A549 (cell line): ENCODE measurements around the gene NAV2. TPM values are rescaled to one million over a fixed set of nuclear protein-coding genes. Genes with fewer than 3 reads are reported as not detected.

Experiments
- ATAC-seq, 2 experiments: fragments of 200-7000 bp in 1 of 2; fragments of >200 bp in 1 of 2; cut with Nextera tagmentation in 1 of 2; cut with Tn5 transposase in 1 of 2; 3 replicates each; pipeline versions ENCODE4 v1.8.0 to v1.9.1; 2018 to 2020; ENCODE audit warnings: mild to moderate bottlenecking in 1 of 2, moderate library complexity in 1 of 2
- CTCF ChIA-PET: fragments of 300-600 bp; sonication (Branson Sonifier 250); formaldehyde crosslinking; extraction: SDS; loops from one replicate; lab custom pipeline; 2021; ENCODE audit warnings: antibody characterized with exemption, inconsistent platforms; lab: Yijun Ruan, JAX
- POLR2A ChIA-PET: fragments of 350-600 bp; formaldehyde crosslinking; extraction: SDS; loops from one replicate; lab custom pipeline; 2021; ENCODE audit warnings: antibody characterized with exemption, inconsistent platforms; lab: Yijun Ruan, JAX
- DNase-seq, 2 experiments: peaks; one replicate each; pipeline versions ENCODE4 v3.0.0 to v3.0.0-alpha.2; 2011 to 2016; ENCODE audit warnings: low read depth in 1 of 2, low spot score in 1 of 2
- FAIRE-seq: peaks from 2 replicates; lab custom pipeline; 2011; peaks lifted over from hg19 to GRCh38; lab: Jason Lieb, UNC
- H3K27ac ChIP-seq, 2 experiments: fragments of >200 bp; sonication (Bioruptor Twin); formaldehyde crosslinking; 3 replicates each; pipeline ENCODE4 v1.5.1; 2016 to 2017
- H3K4me1 ChIP-seq: fragments of >200 bp; sonication (Bioruptor Twin); formaldehyde crosslinking; 3 replicates; pipeline ENCODE4 v1.6.1; 2016
- H3K4me2 ChIP-seq: fragments of >200 bp; sonication (Bioruptor Twin); formaldehyde crosslinking; 3 replicates; pipeline ENCODE4 v1.6.1; 2016
- H3K4me3 ChIP-seq: fragments of >200 bp; sonication (Bioruptor Twin); formaldehyde crosslinking; 3 replicates; pipeline ENCODE4 v1.5.1; 2016
- H3K9me3 ChIP-seq: fragments of >200 bp; sonication (Bioruptor Twin); formaldehyde crosslinking; 3 replicates; pipeline ENCODE4 v1.6.1; 2016
- BHLHE40 ChIP-seq: IDR thresholded peaks from 2 replicates; pipeline ENCODE4 v1.6.1; 2012; ENCODE audit warnings: low read depth, low read length, inconsistent platforms
- CHD4 ChIP-seq: fragments of 200-600 bp; sonication (generic); IDR thresholded peaks from 2 replicates; pipeline ENCODE4 v1.6.1; 2016; ENCODE audit warnings: antibody characterized with exemption, mild to moderate bottlenecking, borderline replicate concordance
- EHF ChIP-seq: fragments of 250-450 bp; sonication (Bioruptor Pico); IDR thresholded peaks from 2 replicates; pipeline ENCODE4 v1.5.0; 2020; ENCODE audit warnings: mild to moderate bottlenecking
- EHMT2 ChIP-seq: fragments of 200-600 bp; sonication (generic); IDR thresholded peaks from 2 replicates; pipeline ENCODE4 v1.6.1; 2016; ENCODE audit warnings: antibody characterized with exemption, low read depth, mild to moderate bottlenecking, moderate library complexity
- EP300 ChIP-seq, 2 experiments: fragments of >200 bp; sonication (Bioruptor Twin); formaldehyde crosslinking; IDR thresholded peaks; 2 replicates in 1 of 2; 3 replicates in 1 of 2; pipeline ENCODE4 v1.6.1; 2016 to 2017
- FOXS1 ChIP-seq: fragments of 250-450 bp; sonication (Bioruptor Pico); IDR thresholded peaks from 2 replicates; pipeline ENCODE4 v1.5.0; 2020; ENCODE audit warnings: mild to moderate bottlenecking, moderate library complexity
- HOXA7 ChIP-seq: fragments of 250-450 bp; sonication (Bioruptor Pico); IDR thresholded peaks from 2 replicates; pipeline ENCODE4 v1.5.0; 2020; ENCODE audit warnings: mild to moderate bottlenecking, moderate library complexity
- HOXB5 ChIP-seq: fragments of 250-450 bp; sonication (Bioruptor Pico); IDR thresholded peaks from 2 replicates; pipeline ENCODE4 v1.5.0; 2020; ENCODE audit warnings: mild to moderate bottlenecking, moderate library complexity
- JUN ChIP-seq, 2 experiments: fragments of >200 bp; sonication (Bioruptor Twin); formaldehyde crosslinking; IDR thresholded peaks; 2 replicates in 1 of 2; 3 replicates in 1 of 2; pipeline ENCODE4 v1.6.1; 2016 to 2017
- KDM1A ChIP-seq: fragments of 200-600 bp; sonication (generic); IDR thresholded peaks from 2 replicates; pipeline ENCODE4 v1.6.1; 2016; ENCODE audit warnings: low read depth, mild to moderate bottlenecking
- MAX ChIP-seq: IDR thresholded peaks from 2 replicates; pipeline ENCODE4 v1.6.1; 2012
- MAZ ChIP-seq: fragments of 150-350 bp; IDR thresholded peaks from 2 replicates; pipeline ENCODE4 v1.6.1; 2014; ENCODE audit warnings: antibody characterized with exemption, low read depth, low read length, borderline replicate concordance
- PHF8 ChIP-seq: fragments of 200-600 bp; sonication (generic); IDR thresholded peaks from 2 replicates; pipeline ENCODE4 v1.6.1; 2016; ENCODE audit warnings: low read depth, mild to moderate bottlenecking, antibody characterized with exemption, moderate library complexity, borderline replicate concordance
- RARB ChIP-seq: fragments of 250-450 bp; sonication (Bioruptor Pico); IDR thresholded peaks from 2 replicates; pipeline ENCODE4 v1.8.0; 2021; ENCODE audit warnings: mild to moderate bottlenecking, moderate library complexity
- RFX5 ChIP-seq: fragments of 450-650 bp; IDR thresholded peaks from 2 replicates; pipeline ENCODE4 v1.7.1; 2014; ENCODE audit warnings: antibody characterized with exemption, mild to moderate bottlenecking, moderate library complexity
- ZFP36 ChIP-seq: fragments of 450-650 bp; IDR thresholded peaks from 2 replicates; pipeline ENCODE4 v1.6.1; 2014; ENCODE audit warnings: borderline replicate concordance; ENCODE audit not compliant: partially characterized antibody
- ZSCAN20 ChIP-seq: fragments of 250-450 bp; sonication (Bioruptor Pico); IDR thresholded peaks from 2 replicates; pipeline ENCODE4 v1.8.0; 2022; ENCODE audit warnings: mild to moderate bottlenecking, moderate library complexity
- WGBS: methylation state at CpG from one replicate; pipeline ENCODE4 v1.1.6; 2017; ENCODE audit errors: missing lambda C conversion rate; 5-methylcytosine and 5-hydroxymethylcytosine counted together
- polyA plus RNA-seq, 4 experiments: library from polyadenylated mRNA; depleted of rRNA in 3 of 4; stranded (reverse); fragments of >200 nt; fragmentation: RNase III in 1 of 4; extraction: RNeasy Plus Mini Kit Qiagen cat#74134 plus additional on column Dnase treatment in 1 of 4; gene quantifications; 2 replicates in 3 of 4; 3 replicates in 1 of 4; pipeline ENCODE4 v1.2.3, GENCODE V29; 2011 to 2017
- TF ChIP-seq, protein P1 (sequence below): fragments of 250-450 bp; sonication (Bioruptor Pico); IDR thresholded peaks from 2 replicates; pipeline ENCODE4 v1.5.0; 2021; ENCODE audit warnings: mild to moderate bottlenecking, moderate library complexity, borderline replicate concordance
- TF ChIP-seq, protein P2 (sequence below): fragments of 150-350 bp; IDR thresholded peaks from 2 replicates; pipeline ENCODE4 v1.6.1; 2014; ENCODE audit warnings: low read depth, mild to moderate bottlenecking, low read length
- TF ChIP-seq, protein P3 (sequence below): IDR thresholded peaks from 2 replicates; pipeline ENCODE4 v1.6.1; 2012; ENCODE audit warnings: low read depth, borderline replicate concordance

NAV2 gene
- polyA plus RNA-seq, 2 of the 4 experiments (the other 2 are of a cell fraction): 4.9 to 19.8 TPM

DNA sequence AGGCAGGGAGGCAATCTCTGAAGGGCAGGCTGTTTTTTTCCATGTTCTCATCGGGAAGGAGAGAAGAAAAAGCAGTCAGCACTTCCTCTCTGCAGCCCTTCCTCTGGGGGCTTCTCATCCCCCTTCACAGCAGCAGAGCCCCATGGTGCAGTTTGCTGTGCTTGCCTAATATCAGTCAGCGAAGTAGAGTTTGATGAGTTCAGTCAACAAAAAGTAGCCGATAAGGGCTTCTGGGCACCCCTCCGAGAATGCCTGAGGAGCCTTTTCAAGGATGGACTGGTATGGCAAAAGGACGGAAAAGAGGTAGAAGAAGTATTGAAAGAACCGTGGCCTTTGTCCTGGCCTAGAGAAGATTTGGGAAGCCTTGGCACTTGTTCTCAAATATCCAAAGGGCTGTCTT lies 55.6 kb downstream of the NAV2 start:
- H3K4me3 ChIP-seq: no peak overlapping the region
- ATAC-seq (no peak), FAIRE-seq (no peak), DNase-seq (no peak)
- ChIA-PET CTCF (interaction anchor here (0.8 to 1.0 kb wide), 2 partner anchors 19 to 214 kb away, joined by 3 read pairs; no protein-coding TSS in a partner anchor), POLR2A (no interaction called here)
- H3K4me1 ChIP-seq: no peaks in the 10 kb centered on the region
- H3K4me2 ChIP-seq: no peak overlapping the region
- 64% methylated on average over 6 of the region's 6 CpGs for WGBS
- H3K27ac ChIP-seq: no peak overlapping the region
- TF ChIP-seq EP300 (IDR thresholded peaks at IDR 0.05) (no peak), RARB (no peak), JUN (IDR thresholded peaks at IDR 0.05) (no peak), RFX5 (no peak), CHD4 (no peak), HOXB5 (CRISPR knock-in tag) (no peak), MAX (no peak), ZSCAN20 (CRISPR knock-in tag) (no peak), FOXS1 (CRISPR knock-in tag) (no peak), EHMT2 (no peak), PHF8 (no peak), MAZ (no peak), EHF (CRISPR knock-in tag) (no peak)
- TF ChIP-seq, protein P1, sequence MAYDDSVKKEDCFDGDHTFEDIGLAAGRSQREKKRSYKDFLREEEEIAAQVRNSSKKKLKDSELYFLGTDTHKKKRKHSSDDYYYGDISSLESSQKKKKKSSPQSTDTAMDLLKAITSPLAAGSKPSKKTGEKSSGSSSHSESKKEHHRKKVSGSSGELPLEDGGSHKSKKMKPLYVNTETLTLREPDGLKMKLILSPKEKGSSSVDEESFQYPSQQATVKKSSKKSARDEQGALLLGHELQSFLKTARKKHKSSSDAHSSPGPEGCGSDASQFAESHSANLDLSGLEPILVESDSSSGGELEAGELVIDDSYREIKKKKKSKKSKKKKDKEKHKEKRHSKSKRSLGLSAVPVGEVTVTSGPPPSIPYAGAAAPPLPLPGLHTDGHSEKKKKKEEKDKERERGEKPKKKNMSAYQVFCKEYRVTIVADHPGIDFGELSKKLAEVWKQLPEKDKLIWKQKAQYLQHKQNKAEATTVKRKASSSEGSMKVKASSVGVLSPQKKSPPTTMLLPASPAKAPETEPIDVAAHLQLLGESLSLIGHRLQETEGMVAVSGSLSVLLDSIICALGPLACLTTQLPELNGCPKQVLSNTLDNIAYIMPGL: no peak
- TF ChIP-seq, protein P2, sequence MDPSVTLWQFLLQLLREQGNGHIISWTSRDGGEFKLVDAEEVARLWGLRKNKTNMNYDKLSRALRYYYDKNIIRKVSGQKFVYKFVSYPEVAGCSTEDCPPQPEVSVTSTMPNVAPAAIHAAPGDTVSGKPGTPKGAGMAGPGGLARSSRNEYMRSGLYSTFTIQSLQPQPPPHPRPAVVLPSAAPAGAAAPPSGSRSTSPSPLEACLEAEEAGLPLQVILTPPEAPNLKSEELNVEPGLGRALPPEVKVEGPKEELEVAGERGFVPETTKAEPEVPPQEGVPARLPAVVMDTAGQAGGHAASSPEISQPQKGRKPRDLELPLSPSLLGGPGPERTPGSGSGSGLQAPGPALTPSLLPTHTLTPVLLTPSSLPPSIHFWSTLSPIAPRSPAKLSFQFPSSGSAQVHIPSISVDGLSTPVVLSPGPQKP: no peak
- TF ChIP-seq, protein P3, sequence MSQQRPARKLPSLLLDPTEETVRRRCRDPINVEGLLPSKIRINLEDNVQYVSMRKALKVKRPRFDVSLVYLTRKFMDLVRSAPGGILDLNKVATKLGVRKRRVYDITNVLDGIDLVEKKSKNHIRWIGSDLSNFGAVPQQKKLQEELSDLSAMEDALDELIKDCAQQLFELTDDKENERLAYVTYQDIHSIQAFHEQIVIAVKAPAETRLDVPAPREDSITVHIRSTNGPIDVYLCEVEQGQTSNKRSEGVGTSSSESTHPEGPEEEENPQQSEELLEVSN: no peak
- TF ChIP-seq, all 56 proteins: peak for 0
- H3K9me3 ChIP-seq: no peaks in the 10 kb centered on the region

DNA sequence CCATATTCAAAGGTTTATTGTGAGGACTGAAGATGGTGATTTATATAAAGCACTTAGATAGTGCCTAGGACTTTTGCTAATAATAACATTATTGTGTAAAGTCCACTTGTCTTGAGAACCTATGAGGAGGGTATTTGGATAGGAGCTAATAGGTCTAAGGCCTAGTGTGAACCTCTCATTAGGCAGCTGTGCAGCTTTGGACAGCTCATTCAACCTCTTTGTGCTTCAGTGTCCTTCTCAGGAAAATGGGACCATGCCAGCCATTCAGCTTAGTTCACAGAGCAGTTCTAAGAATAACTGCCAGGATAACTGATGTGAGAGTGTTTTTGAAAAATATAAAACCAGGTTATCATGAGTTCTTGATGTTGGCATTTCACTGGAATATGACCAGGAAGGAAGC lies 56.2 kb downstream of the NAV2 start:
- no peak for ATAC-seq
- DNase-seq: no peak
- Histone ChIP-seq H3K4me2 (no peak overlapping the region), H3K4me1 (no peaks in the 10 kb centered on the region), H3K4me3 (no peak overlapping the region), H3K9me3 (no peaks in the 10 kb centered on the region), H3K27ac (no peak overlapping the region)
- ChIA-PET CTCF (interaction anchor here (0.8 to 1.0 kb wide), 2 partner anchors 205 to 215 kb away, joined by 3 read pairs; no protein-coding TSS in a partner anchor), POLR2A (no interaction called here)
- FAIRE-seq: no peak
- TF ChIP-seq HOXA7 (CRISPR knock-in tag) (no peak), JUN (IDR thresholded peaks at IDR 0.05) (no peak), ZFP36 (no peak), KDM1A (no peak)

- H3K4me1 ChIP-seq: no peaks in the 10 kb centered on the region
Observed at GRCh38 chr11:19769820-19770219, 57.2 kb downstream of the NAV2 start.

More at GRCh38 chr11:19769820-19770219, 57.2 kb downstream of the NAV2 start:
- Histone ChIP-seq H3K4me3 (no peak overlapping the region), H3K4me2 (no peak overlapping the region), H3K27ac (no peak overlapping the region), H3K9me3 (no peaks in the 10 kb centered on the region)
- WGBS: 68% methylated on average over 1 of the region's 1 CpG
- DNase-seq (no peak), FAIRE-seq (no peak), ATAC-seq (no peak)
- TF ChIP-seq EHMT2 (no peak), BHLHE40 (no peak)
- POLR2A ChIA-PET: no interaction called here
- CTCF ChIA-PET: no interaction called here
